WTC11 (cell line): ENCODE data around the gene EXTL1. TPM values are rescaled to one million over a fixed set of nuclear protein-coding genes. Genes with fewer than 3 reads are reported as not detected.

Experiments used
- ATAC-seq: fragments of 200-7000 bp; cut with Tn5 transposase; 2 replicates; pipeline ENCODE4 v1.10.0; 2021; ENCODE audit warnings: mild to moderate bottlenecking, moderate library complexity
- CTCF ChIA-PET: fragments of 300-600 bp; sonication (Branson Sonifier 250); formaldehyde crosslinking; loops from one replicate; lab custom pipeline; 2021; ENCODE audit warnings: antibody characterized with exemption; lab: Charles Lee
- POLR2A ChIA-PET: fragments of 350-600 bp; sonication (Branson Sonifier 250); formaldehyde crosslinking; loops from one replicate; lab custom pipeline; 2021; ENCODE audit warnings: antibody characterized with exemption; lab: Charles Lee
- DNase-seq: peaks from one replicate; pipeline ENCODE4 v3.0.0; 2021; ENCODE audit warnings: low spot score
- H3K27ac Mint-ChIP-seq: 2 replicates; pipeline ENCODE4 v1.8.0; 2021; ENCODE audit warnings: mixed read lengths
- H3K27me3 Mint-ChIP-seq: 2 replicates; pipeline ENCODE4 v1.8.0; 2021; ENCODE audit warnings: low read depth, mild to moderate bottlenecking, moderate library complexity, mixed read lengths
- H3K36me3 Mint-ChIP-seq: 2 replicates; pipeline ENCODE4 v1.8.0; 2021; ENCODE audit warnings: mixed read lengths
- H3K4me1 Mint-ChIP-seq: 2 replicates; pipeline ENCODE4 v1.8.0; 2022; ENCODE audit warnings: mixed read lengths
- H3K4me3 Mint-ChIP-seq: 2 replicates; pipeline ENCODE4 v1.8.0; 2021; ENCODE audit warnings: mild to moderate bottlenecking, moderate library complexity, mixed read lengths
- H3K9me3 Mint-ChIP-seq: 2 replicates; pipeline ENCODE4 v1.8.0; 2021; ENCODE audit warnings: mixed read lengths
- ATF2 ChIP-seq: sonication (generic); formaldehyde crosslinking; IDR thresholded peaks from 2 replicates; pipeline ENCODE4 v1.8.1; 2022; ENCODE audit warnings: low read depth, missing genetic modification reagents, borderline replicate concordance
- ATF6 ChIP-seq: sonication (generic); formaldehyde crosslinking; IDR thresholded peaks from 2 replicates; pipeline ENCODE4 v1.8.1; 2023; ENCODE audit warnings: mild to moderate bottlenecking, missing genetic modification reagents
- E2F5 ChIP-seq: sonication (generic); formaldehyde crosslinking; IDR thresholded peaks from 2 replicates; pipeline ENCODE4 v1.8.1; 2022; ENCODE audit warnings: mild to moderate bottlenecking, moderate library complexity, missing genetic modification reagents
- IRF2 ChIP-seq: sonication (generic); formaldehyde crosslinking; IDR thresholded peaks from 2 replicates; pipeline ENCODE4 v1.8.0; 2022; ENCODE audit warnings: low read depth, missing genetic modification reagents, borderline replicate concordance
- JAZF1 ChIP-seq: fragments of 250-450 bp; sonication (Bioruptor Pico); IDR thresholded peaks from 2 replicates; pipeline ENCODE4 v1.9.0; 2021; ENCODE audit warnings: moderate library complexity, mild to moderate bottlenecking, inconsistent platforms
- MAX ChIP-seq: sonication (generic); formaldehyde crosslinking; IDR thresholded peaks from 2 replicates; pipeline ENCODE4 v1.8.0; 2022; ENCODE audit warnings: mild to moderate bottlenecking, missing genetic modification reagents
- NFYB ChIP-seq: sonication (generic); formaldehyde crosslinking; conservative IDR thresholded peaks from 2 replicates; pipeline ENCODE4 v1.8.0; 2022; ENCODE audit warnings: low read depth, missing genetic modification reagents
- NR1H2 ChIP-seq: sonication (generic); formaldehyde crosslinking; IDR thresholded peaks from 2 replicates; pipeline ENCODE4 v1.9.0; 2021; ENCODE audit warnings: mild to moderate bottlenecking, moderate library complexity, missing genetic modification reagents
- NR2C2 ChIP-seq: sonication (generic); formaldehyde crosslinking; IDR thresholded peaks from 2 replicates; pipeline ENCODE4 v1.8.0; 2022; ENCODE audit warnings: mild to moderate bottlenecking, missing genetic modification reagents
- RORB ChIP-seq: fragments of 250-450 bp; sonication (Bioruptor Pico); IDR thresholded peaks from 2 replicates; pipeline ENCODE4 v1.9.0; 2021; ENCODE audit warnings: mild to moderate bottlenecking
- TCF7 ChIP-seq: sonication (generic); formaldehyde crosslinking; IDR thresholded peaks from 2 replicates; pipeline ENCODE4 v1.8.0; 2022; ENCODE audit warnings: mild to moderate bottlenecking, low read depth, missing genetic modification reagents, moderate library complexity
- USF1 ChIP-seq: sonication (generic); formaldehyde crosslinking; IDR thresholded peaks from 2 replicates; pipeline ENCODE4 v1.8.0; 2022; ENCODE audit warnings: mild to moderate bottlenecking, missing genetic modification reagents
- ZNF121 ChIP-seq: sonication (generic); formaldehyde crosslinking; IDR thresholded peaks from 2 replicates; pipeline ENCODE4 v1.8.0; 2023; ENCODE audit warnings: missing genetic modification reagents
- ZNF396 ChIP-seq: fragments of 250-450 bp; sonication (Bioruptor Pico); IDR thresholded peaks from 2 replicates; pipeline ENCODE4 v1.8.0; 2021; ENCODE audit warnings: mild to moderate bottlenecking, moderate library complexity, borderline replicate concordance
- total RNA-seq: library from RNA; stranded (reverse); gene quantifications from 3 replicates; pipeline ENCODE4 v1.2.3, GENCODE V29; 2021
- TF ChIP-seq, protein P1 (sequence below): sonication (generic); formaldehyde crosslinking; IDR thresholded peaks from 2 replicates; pipeline ENCODE4 v1.8.1; 2023; ENCODE audit warnings: mild to moderate bottlenecking, missing genetic modification reagents

EXTL1 gene
- total RNA-seq, 1 experiment from 2014 or later: 2.1 TPM

DNA sequence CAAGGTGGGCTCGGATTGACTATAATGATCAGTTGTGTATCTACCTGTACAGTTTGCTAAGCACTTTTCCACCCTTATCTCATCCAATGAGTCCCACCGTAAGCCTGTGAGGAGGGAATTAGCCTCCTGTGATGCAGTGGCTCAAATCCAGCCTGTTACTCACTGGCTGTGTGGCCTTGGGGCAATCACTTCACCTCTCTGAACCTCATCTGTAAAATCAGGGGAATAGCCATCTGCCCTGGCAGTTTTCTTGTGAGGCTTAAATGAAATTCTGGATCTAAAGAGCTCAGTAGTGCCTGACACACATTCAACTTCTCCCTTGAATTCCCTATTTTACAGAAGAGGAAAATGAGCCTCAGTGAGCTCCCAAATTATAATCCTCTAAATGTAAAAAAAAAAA is 7.4 kb upstream of the EXTL1 start (continued):
- TF ChIP-seq, protein P1, sequence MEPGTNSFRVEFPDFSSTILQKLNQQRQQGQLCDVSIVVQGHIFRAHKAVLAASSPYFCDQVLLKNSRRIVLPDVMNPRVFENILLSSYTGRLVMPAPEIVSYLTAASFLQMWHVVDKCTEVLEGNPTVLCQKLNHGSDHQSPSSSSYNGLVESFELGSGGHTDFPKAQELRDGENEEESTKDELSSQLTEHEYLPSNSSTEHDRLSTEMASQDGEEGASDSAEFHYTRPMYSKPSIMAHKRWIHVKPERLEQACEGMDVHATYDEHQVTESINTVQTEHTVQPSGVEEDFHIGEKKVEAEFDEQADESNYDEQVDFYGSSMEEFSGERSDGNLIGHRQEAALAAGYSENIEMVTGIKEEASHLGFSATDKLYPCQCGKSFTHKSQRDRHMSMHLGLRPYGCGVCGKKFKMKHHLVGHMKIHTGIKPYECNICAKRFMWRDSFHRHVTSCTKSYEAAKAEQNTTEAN (CRISPR knock-in tag): no peak
- TF ChIP-seq NR2C2 (CRISPR knock-in tag): no peak
- TF ChIP-seq, all 79 proteins: peak for 0

DNA sequence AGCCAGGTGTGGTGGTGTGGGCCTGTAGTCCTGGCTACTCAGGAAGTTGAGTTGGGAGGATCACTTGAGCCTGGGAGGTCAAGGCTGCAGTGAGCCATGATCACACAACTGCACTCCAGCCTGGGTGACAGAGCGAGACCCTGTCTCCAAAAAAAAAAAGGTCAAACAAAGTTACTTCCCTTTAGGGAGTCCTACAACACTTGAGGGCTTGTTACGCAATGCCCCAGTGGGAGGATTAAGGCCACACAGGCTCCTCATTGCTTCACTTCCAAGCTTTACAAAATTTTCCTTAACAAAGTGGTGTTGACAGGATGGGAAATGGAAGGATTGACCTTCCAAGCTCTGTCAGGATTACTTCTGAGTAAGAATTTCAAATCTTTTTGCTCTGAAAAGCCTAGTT is 6.2 kb upstream of the EXTL1 start:
- Mint-ChIP-seq H3K27ac (no peak overlapping the region), H3K4me3 (no peak overlapping the region), H3K27me3 (no peaks in the 10 kb centered on the region; the same call in 1 of the 2 replicates), H3K4me1 (peaks cover 29% of the 10 kb centered on the region), H3K9me3 (no peaks in the 10 kb centered on the region), H3K36me3 (no peaks in the 10 kb centered on the region)
- ATAC-seq (no peak), DNase-seq (no peak)
- POLR2A ChIA-PET: no interaction called here
- TF ChIP-seq ZNF396 (CRISPR knock-in tag): no peak
- CTCF ChIA-PET: interaction anchor here (0.5 kb wide), 1 partner anchor 22 kb away, joined by 5 read pairs; no protein-coding TSS in a partner anchor

- TF ChIP-seq USF1 (CRISPR knock-in tag) (no peak), MAX (CRISPR knock-in tag) (no peak), TCF7 (CRISPR knock-in tag) (no peak), RORB (CRISPR knock-in tag) (no peak), NFYB (CRISPR knock-in tag) (no peak), ATF2 (CRISPR knock-in tag) (no peak), JAZF1 (no peak), ZNF121 (CRISPR knock-in tag) (no peak)
- Mint-ChIP-seq H3K27ac (no peak overlapping the region), H3K4me3 (no peak overlapping the region), H3K36me3 (no peaks in the 10 kb centered on the region), H3K9me3 (no peaks in the 10 kb centered on the region), H3K4me1 (peaks cover 25% of the 10 kb centered on the region), H3K27me3 (no peaks in the 10 kb centered on the region; the same call in 1 of the 2 replicates)
- ChIA-PET POLR2A (no interaction called here), CTCF (interaction anchor here (0.6 to 2.3 kb wide), 8 partner anchors 12 to 129 kb away, joined by 3 to 11 read pairs (median 6); partner anchors contain the start of genes PAFAH2 and SLC30A2)
- ATAC-seq (no peak), DNase-seq (no peak)
These were observed 5.2 kb upstream of the EXTL1 start for GRCh38 chr1:26016258-26016952.

DNA sequence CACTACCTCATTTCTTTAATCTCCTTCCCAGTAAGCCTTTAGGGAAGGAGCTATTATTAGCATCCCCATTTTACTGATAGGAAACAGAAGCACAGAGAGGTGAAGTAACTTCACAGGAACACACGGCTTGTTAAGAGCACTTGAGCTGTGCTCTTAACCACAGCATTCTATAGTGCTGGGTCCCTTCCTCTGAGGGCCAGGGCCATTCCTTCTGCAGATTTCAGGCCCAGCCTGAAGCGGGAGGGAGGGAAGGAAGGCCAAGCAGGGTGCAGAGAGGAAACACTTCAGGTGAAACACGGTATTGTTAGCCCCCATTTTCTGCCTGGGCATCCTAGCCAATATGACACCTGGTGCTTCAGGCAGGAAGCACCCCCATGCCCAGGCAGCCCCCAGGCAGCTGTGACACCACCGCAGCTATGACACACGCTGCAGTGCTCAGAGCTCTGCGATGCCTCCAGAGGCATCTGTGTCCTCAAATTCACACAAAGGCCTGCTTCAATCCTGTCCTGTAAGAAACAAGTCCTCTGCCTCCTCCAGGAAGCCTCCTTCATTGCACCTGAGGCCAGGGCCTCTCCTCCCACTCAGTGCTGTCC is 4.5 kb upstream of the EXTL1 start:
- Mint-ChIP-seq H3K4me1 (peaks cover 28% of the 10 kb centered on the region), H3K27me3 (no peaks in the 10 kb centered on the region; the same call in 1 of the 2 replicates), H3K4me3 (no peak overlapping the region), H3K36me3 (no peaks in the 10 kb centered on the region), H3K9me3 (no peaks in the 10 kb centered on the region), H3K27ac (no peak overlapping the region)
- TF ChIP-seq IRF2 (CRISPR knock-in tag) (no peak), ATF6 (CRISPR knock-in tag) (no peak), NR1H2 (no peak), E2F5 (CRISPR knock-in tag) (no peak)
- ATAC-seq: no peak
- no peak for DNase-seq
- POLR2A ChIA-PET: no interaction called here
- CTCF ChIA-PET: interaction anchor here (0.6 to 2.3 kb wide), 8 partner anchors 12 to 128 kb away, joined by 3 to 11 read pairs (median 6); partner anchors contain the start of genes PAFAH2 and SLC30A2
